GM18868 (cell line): ENCODE measurements around the gene ATP8B4.

ENCODE experiments used
- ATAC-seq: cut with Tn5 transposase; IDR thresholded peaks from one replicate; pipeline ENCODE4 v1.9.1; 2021; ENCODE audit warnings: mild to moderate bottlenecking, moderate library complexity; ENCODE audit not compliant: unreplicated experiment

ATP8B4 gene

GRCh38 chr15:49900006-49900902 lies 218.8 kb downstream of the ATP8B4 start:
- ATAC-seq: no peak

GRCh38 chr15:49898575-49899283 lies 220.3 kb downstream of the ATP8B4 start:
- ATAC-seq: peak; percentile 85

GRCh38 chr15:49898097-49898496 lies 220.9 kb downstream of the ATP8B4 start:
- ATAC-seq: no peak

- ATAC-seq: no peak
These were observed 223.4 kb downstream of the ATP8B4 start for GRCh38 chr15:49895347-49896223.

- ATAC-seq: no peak
These were observed 228.3 kb downstream of the ATP8B4 start for GRCh38 chr15:49890689-49891088.

GRCh38 chr15:49889536-49889935 lies 229.5 kb downstream of the ATP8B4 start:
- no peak for ATAC-seq

GRCh38 chr15:49888734-49889133 lies 230.3 kb downstream of the ATP8B4 start:
- no peak for ATAC-seq

- ATAC-seq: no peak
These were observed 230.7 kb downstream of the ATP8B4 start for GRCh38 chr15:49888323-49888693.

- ATAC-seq: no peak
These were observed 231.2 kb downstream of the ATP8B4 start for GRCh38 chr15:49887659-49888322.

- ATAC-seq: no peak
These were observed 235.9 kb downstream of the ATP8B4 start for GRCh38 chr15:49883121-49883520.

GRCh38 chr15:49881866-49882265 lies 237.2 kb downstream of the ATP8B4 start:
- ATAC-seq: no peak

GRCh38 chr15:49881433-49881832 lies 237.6 kb downstream of the ATP8B4 start:
- ATAC-seq: no peak

GRCh38 chr15:49877873-49878521 lies 241.0 kb downstream of the ATP8B4 start:
- ATAC-seq: no peak

- ATAC-seq: no peak
These were observed 241.7 kb downstream of the ATP8B4 start for GRCh38 chr15:49877117-49877872.

- no peak for ATAC-seq
These were observed 242.5 kb downstream of the ATP8B4 start for GRCh38 chr15:49876401-49877038.

- peak; percentile 68 for ATAC-seq
These were observed 243.6 kb downstream of the ATP8B4 start for GRCh38 chr15:49875392-49875791.

GRCh38 chr15:49870472-49870871 lies 248.6 kb downstream of the ATP8B4 start:
- no peak for ATAC-seq

- no peak for ATAC-seq
These were observed 250.7 kb downstream of the ATP8B4 start for GRCh38 chr15:49868348-49868747.
